ACHN (cell line): ENCODE results near the gene MLLT3.

Experiments
- DNase-seq: peaks from one replicate; pipeline ENCODE4 v3.0.0-alpha.2; 2015
- in situ Hi-C: cut with HindIII; loops from 2 replicates; pipeline ENCODE4 v1.10.0; 2017; ENCODE audit warnings: low sequenced_read_pairs, low pct_ligation_motif_present, low pct_unique_long_range_greater_than_20kb

MLLT3 gene

DNA sequence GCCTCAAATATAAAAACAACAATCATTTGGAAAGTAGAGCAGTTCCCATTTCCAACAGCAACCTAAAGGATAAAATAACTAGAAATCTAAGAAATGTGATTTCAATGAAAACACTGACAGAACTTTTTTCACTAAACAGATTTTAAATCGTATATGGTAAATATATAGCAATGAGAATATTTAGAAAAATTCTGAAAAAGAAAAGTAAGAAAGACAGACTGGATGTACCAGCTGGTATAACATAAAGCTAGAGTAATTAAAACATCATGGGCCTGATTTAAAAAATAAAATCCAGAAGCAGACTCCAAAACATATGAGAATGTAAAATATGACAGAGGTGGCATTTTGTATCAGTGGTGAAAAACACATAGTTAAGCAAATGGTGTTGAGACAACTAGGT lies 308.9 kb downstream of the MLLT3 start:
- DNase-seq = no peak

DNA sequence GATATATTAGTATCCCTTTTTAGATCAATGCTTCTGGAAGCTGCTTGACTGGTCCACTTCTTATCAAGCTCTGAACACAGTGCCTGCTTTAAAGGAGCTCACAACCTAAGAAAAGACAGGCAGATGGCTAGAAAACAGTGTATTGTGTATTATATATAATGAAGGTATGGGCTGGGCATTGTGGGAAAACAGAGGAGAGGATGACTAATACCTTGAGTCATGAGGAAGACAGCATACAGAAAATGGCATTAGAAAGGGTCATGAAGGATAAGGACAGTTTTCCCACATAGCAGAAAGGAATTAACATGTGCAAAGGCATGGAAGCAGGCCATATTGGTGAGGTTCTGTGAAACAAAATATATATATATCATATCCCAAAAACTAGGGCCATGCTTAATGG lies 309.6 kb downstream of the MLLT3 start:
- no peak for DNase-seq
- in situ Hi-C loops = no loop called here

More for the DNA sequence above, 308.9 kb downstream of the MLLT3 start:
- in situ Hi-C loops = no loop called here

DNA sequence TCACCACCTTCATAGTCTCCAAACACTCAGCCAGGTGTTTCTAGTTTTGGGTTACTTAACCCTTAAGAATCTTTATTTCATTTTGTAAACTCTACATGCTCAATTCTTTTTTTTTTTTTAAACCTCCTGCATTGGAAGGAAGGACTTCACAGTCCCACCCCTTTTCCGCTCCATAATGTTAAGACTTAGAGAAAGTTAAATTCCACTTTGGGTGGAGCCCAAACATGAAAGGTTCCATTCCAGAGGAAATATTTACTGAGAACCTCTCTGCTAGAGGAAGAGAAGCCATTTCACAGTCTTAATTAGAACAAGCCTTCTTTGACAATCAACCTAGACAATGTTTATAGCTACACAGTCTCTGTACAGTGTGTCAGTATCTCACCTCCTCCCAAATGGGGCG lies 312.3 kb downstream of the MLLT3 start:
- DNase-seq = no peak
- in situ Hi-C loops = no loop called here

GRCh38 chr9:20309124-20309523 lies 313.2 kb downstream of the MLLT3 start:
- in situ Hi-C loops = no loop called here
- DNase-seq = no peak

- DNase-seq = no peak
- in situ Hi-C loops = no loop called here
Measured at GRCh38 chr9:20307621-20308020, 314.7 kb downstream of the MLLT3 start.

DNA sequence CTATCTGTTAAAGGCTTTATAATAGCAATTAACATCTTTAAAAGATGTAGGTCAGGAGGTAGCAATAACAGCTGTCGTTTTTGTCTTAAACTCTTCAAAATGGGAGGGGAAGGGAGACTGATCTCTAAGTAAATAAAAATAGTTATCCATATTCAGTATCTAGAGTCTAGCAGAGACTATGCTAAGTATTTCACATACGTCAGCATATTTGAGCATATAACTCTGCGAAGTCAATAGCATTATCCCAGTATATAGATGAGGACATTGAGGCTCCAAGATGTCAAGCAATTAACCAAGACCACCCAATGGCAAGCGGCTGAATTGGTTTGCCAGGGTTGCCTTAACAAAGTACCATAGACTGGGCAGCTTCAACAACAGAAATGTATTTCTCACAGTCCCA lies 316.8 kb downstream of the MLLT3 start:
- in situ Hi-C loops = no loop called here

GRCh38 chr9:20303996-20304395 lies 318.3 kb downstream of the MLLT3 start:
- in situ Hi-C loops = no loop called here
- DNase-seq = no peak

More for the DNA sequence above, 316.8 kb downstream of the MLLT3 start:
- DNase-seq = no peak

- no peak for DNase-seq
- in situ Hi-C loops = no loop called here
Measured at GRCh38 chr9:20303066-20303465, 319.2 kb downstream of the MLLT3 start.

- DNase-seq = no peak
- in situ Hi-C loops = no loop called here
Measured at GRCh38 chr9:20302197-20302596, 320.1 kb downstream of the MLLT3 start.

GRCh38 chr9:20300430-20301115 lies 321.7 kb downstream of the MLLT3 start:
- in situ Hi-C loops = no loop called here
- no peak for DNase-seq

DNA sequence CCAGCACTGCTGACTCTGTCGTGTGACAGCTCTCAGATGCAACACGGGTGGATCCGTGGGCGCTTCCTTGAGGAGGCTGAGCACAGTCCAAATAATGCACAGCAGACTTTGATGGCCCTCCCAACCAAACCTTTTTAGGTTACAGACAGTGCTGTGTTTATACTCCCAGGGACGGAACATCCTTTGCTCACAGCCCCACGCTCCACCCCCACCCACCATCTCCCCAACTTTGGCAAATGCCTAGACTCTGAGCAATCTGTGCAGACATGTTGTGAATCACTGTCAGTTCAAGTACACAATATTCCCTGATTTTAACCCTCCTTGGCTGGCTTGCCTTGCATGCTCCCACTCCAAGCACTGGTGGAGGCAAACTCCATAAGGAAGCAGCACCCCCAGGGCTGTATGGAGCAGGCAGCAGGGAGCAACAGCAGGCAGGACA lies 324.6 kb downstream of the MLLT3 start:
- in situ Hi-C loops = no loop called here
- no peak for DNase-seq

DNA sequence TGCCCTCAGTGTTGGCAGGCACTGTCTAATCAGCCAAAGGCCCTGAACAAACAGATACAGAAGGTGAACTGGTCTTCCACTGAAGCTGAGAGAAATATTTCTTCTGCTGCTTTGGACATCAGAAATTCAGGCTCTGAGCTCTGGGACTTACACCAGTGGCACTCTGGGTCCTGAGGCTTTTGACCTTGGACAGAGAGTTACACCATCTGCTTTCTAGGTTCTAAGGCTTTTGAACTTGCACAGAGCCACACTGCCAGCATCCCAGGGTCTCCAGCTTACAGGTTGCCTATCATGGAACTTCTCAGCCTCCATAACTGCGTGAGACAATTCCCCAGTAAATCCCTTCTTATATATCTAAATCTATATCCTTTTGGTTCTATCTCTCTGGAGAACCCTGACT lies 326.7 kb downstream of the MLLT3 start:
- no peak for DNase-seq
- in situ Hi-C loops = no loop called here

DNA sequence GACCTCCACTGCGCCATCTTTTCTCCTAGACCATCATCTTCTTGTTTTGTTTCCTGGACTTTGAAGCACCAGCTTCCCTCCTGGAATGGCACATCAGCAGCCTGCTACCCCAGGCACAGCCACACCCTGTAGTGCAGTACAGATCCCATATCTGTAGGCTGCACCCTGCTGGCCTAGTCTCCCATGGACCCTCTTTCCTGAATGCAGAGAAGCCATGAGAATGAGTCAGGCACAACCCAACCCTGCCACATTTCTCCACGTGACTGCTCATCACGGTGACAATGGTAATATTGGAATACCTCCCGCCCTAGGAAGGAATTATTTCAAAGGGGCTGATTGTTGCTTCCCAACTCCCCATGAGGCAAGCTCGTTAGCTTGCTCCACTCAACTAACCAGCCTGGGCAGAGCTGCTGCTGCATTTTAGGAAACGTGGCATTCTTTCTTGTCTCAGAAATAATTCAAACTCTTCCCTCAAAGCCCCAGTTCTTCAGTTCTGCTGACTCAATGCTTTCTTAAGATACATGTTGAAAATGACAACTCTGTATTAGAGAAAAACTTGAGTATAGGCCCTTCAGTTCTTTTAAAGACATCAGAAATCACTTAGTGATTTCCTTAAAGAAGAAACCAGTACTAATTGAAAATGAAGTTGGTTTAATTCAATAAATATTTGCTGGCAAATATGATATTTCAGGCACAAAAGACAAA lies 328.1 kb downstream of the MLLT3 start:
- in situ Hi-C loops = no loop called here
- DNase-seq = no peak

DNA sequence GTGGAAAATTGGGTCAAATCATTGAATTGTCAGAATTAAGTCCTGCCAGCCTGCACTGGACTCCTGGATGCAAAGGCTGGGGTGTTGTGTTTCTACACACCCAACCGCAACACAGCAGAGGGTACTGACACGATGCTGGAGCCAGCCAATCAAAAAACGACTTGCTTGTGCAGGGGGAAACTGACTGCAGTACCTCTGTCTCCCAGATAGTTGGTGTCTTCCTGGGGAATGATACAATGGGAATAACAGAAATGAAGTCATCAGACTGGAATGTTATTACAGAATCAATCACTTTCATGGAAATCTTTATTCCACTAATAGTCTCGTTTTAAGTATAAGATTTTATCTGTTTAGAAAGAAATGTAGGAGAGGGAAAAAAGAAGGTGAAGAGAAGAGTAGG lies 330.3 kb downstream of the MLLT3 start:
- DNase-seq = no peak
- in situ Hi-C loops = no loop called here
